Measurements from ENCODE around the gene MRPL18. TPM values are rescaled to one million over a fixed set of nuclear protein-coding genes. Genes with fewer than 3 reads are reported as not detected.

The MRPL18 gene
- total and polyA plus RNA-seq, 2 donors (not counting 1 experiment from before 2014, with no cell fraction given), result 80.4 to 87.1 TPM

DNA sequence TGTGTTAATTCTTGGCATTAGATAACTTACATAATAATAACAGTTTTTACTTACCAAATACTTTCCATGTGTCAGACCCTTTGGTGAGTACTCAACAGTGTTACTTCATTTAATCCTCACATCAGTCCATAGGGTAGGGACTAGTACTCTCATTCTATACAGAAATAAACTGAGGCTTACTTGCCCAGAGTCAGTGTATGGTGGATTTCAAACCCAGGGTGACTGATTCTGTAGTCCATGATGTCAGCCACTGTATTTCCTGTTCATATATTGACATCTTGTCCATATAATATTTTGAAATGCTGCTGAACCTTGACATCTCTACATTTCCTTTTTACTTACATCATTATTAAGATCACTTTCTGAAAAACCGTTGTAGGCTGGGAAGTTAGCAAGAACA, 7.3 kb downstream of the MRPL18 start:
- Histone ChIP-seq H3K79me2 (ENCODE audit: control insufficient read depth, insufficient read depth, low read length) (peaks cover 9% of the 10 kb centered on the region), H3K4me1 (ENCODE audit: control insufficient read depth, extremely low read depth, insufficient read depth, low read length) (no peaks in the 10 kb centered on the region), H3K36me3 (ENCODE audit: control insufficient read depth, insufficient read depth, low read length) (no peaks in the 10 kb centered on the region), H4K20me1 (ENCODE audit: control insufficient read depth, extremely low read depth, insufficient read depth, low read length) (no peaks in the 10 kb centered on the region), H3K4me2 (ENCODE audit: extremely low read depth, insufficient read depth, low read length) (no peak overlapping the region), H3K9ac (ENCODE audit: insufficient read depth, low read length) (no peak overlapping the region), H3K4me3 (replicated peaks in 1 of 4; ENCODE audit: control extremely low read depth in 1 of 4, insufficient read depth in 1 of 4, low read depth in 3 of 4, low read length in 4 of 4) (no peak overlapping the region), H3K27me3 (ENCODE audit: control insufficient read depth, insufficient read depth, low read length) (no peaks in the 10 kb centered on the region), H3K27ac (ENCODE audit: insufficient read depth, low read length) (no peak overlapping the region), H3K9me3 (ENCODE audit: control insufficient read depth, insufficient read depth, low read depth, low read length) (no peaks in the 10 kb centered on the region), H2AFZ (ENCODE audit: low read length) (no peak overlapping the region)
- TF ChIP-seq, protein P1, sequence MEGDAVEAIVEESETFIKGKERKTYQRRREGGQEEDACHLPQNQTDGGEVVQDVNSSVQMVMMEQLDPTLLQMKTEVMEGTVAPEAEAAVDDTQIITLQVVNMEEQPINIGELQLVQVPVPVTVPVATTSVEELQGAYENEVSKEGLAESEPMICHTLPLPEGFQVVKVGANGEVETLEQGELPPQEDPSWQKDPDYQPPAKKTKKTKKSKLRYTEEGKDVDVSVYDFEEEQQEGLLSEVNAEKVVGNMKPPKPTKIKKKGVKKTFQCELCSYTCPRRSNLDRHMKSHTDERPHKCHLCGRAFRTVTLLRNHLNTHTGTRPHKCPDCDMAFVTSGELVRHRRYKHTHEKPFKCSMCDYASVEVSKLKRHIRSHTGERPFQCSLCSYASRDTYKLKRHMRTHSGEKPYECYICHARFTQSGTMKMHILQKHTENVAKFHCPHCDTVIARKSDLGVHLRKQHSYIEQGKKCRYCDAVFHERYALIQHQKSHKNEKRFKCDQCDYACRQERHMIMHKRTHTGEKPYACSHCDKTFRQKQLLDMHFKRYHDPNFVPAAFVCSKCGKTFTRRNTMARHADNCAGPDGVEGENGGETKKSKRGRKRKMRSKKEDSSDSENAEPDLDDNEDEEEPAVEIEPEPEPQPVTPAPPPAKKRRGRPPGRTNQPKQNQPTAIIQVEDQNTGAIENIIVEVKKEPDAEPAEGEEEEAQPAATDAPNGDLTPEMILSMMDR (conservative IDR thresholded peaks at IDR 0.05 in 1 of 2, IDR thresholded peaks at IDR 0.05 in 1 of 2; ENCODE audit: low read depth in 1 of 2, low read length in 2 of 2), result no peak
- no peak for TF ChIP-seq EZH2 (IDR thresholded peaks at IDR 0.05; ENCODE audit: low read length, missing control alignments)
- no peak for DNase-seq (ENCODE audit: low read depth in 2 of 2)

DNA sequence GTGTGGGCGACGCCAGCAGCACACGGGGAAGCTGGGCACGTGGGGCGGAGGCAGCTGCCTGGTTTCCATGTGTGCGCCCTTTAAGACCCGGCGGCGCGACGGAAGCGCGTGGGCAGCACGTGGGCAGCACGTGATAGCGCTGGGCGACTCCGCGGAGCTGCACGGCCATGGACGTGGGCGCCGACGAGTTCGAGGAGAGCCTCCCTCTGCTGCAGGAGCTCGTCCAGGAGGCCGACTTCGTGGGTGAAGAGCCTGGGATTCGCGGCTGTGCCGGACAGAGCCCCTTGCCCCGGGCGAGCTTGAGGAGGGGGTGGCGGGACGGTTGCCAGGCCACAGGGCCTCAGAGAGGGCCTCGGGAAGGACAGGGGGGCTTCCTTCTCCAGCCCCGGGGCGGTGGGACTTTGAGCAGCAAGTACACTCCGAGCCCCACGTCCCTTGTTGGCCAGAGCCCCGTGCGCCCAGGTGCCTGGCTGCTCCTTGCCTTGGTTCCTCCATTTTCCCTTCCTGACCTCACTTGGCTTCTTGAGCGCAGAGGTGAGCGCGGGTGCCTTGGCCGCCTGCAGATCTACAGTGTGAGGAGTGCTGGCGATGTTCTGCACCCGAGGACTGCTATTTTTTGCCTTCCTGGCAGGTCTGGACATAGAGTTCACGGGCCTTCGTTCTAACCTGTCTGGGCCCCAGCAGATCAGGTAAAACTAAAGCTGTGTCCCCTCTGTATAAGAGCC, 10.0 kb downstream of the MRPL18 start, which contains the start of gene PNLDC1:
PNLDC1 (plus strand) TSS at position 136 of the 725 bp plus-strand sequence; CDS start at position 168, 32 bp downstream.
- H3K27me3 ChIP-seq (ENCODE audit: control insufficient read depth, insufficient read depth, low read length), result no peaks in the 10 kb centered on the region
- no peak within 1 kb of the TSS for H3K9ac ChIP-seq (ENCODE audit: insufficient read depth, low read length)
- H3K4me3 ChIP-seq (replicated peaks in 1 of 4; ENCODE audit: control extremely low read depth in 1 of 4, insufficient read depth in 1 of 4, low read depth in 3 of 4, low read length in 4 of 4), result no peak within 1 kb of the TSS
- no peaks in the 10 kb centered on the region for H3K79me2 ChIP-seq (ENCODE audit: control insufficient read depth, insufficient read depth, low read length)
- no peak within 1 kb of the TSS for H3K4me2 ChIP-seq (ENCODE audit: extremely low read depth, insufficient read depth, low read length)
- no peaks in the 10 kb centered on the region for H4K20me1 ChIP-seq (ENCODE audit: control insufficient read depth, extremely low read depth, insufficient read depth, low read length)
- H3K4me1 ChIP-seq (ENCODE audit: control insufficient read depth, extremely low read depth, insufficient read depth, low read length), result no peaks in the 10 kb centered on the region
- no peaks in the 10 kb centered on the region for H3K9me3 ChIP-seq (ENCODE audit: control insufficient read depth, insufficient read depth, low read depth, low read length)
- no peak for DNase-seq (ENCODE audit: low read depth in 2 of 2)
- H2AFZ ChIP-seq (ENCODE audit: low read length), result no peak within 1 kb of the TSS
- TF ChIP-seq EZH2 (IDR thresholded peaks at IDR 0.05; ENCODE audit: low read length, missing control alignments), result no peak
- TF ChIP-seq, protein P1 (conservative IDR thresholded peaks at IDR 0.05 in 1 of 2, IDR thresholded peaks at IDR 0.05 in 1 of 2; ENCODE audit: low read depth in 1 of 2, low read length in 2 of 2), result no peak
- no peak within 1 kb of the TSS for H3K27ac ChIP-seq (ENCODE audit: insufficient read depth, low read length)
- H3K36me3 ChIP-seq (ENCODE audit: control insufficient read depth, insufficient read depth, low read length), result no peaks in the 10 kb centered on the region

- DNase-seq (ENCODE audit: low read depth in 2 of 2), result peak in 1 of 2 donors; percentile 69
- H3K27me3 ChIP-seq (ENCODE audit: control insufficient read depth, insufficient read depth, low read length), result no peaks in the 10 kb centered on the region
These were observed 11.7 kb downstream of the MRPL18 start for GRCh38 chr6:159801935-159802334.

More at GRCh38 chr6:159801935-159802334, 11.7 kb downstream of the MRPL18 start:
- no peak overlapping the region for H3K9ac ChIP-seq (ENCODE audit: insufficient read depth, low read length)
- no peaks in the 10 kb centered on the region for H4K20me1 ChIP-seq (ENCODE audit: control insufficient read depth, extremely low read depth, insufficient read depth, low read length)
- no peaks in the 10 kb centered on the region for H3K4me1 ChIP-seq (ENCODE audit: control insufficient read depth, extremely low read depth, insufficient read depth, low read length)
- no peaks in the 10 kb centered on the region for H3K36me3 ChIP-seq (ENCODE audit: control insufficient read depth, insufficient read depth, low read length)
- H3K79me2 ChIP-seq (ENCODE audit: control insufficient read depth, insufficient read depth, low read length), result no peaks in the 10 kb centered on the region
- TF ChIP-seq, protein P1 (conservative IDR thresholded peaks at IDR 0.05 in 1 of 2, IDR thresholded peaks at IDR 0.05 in 1 of 2; ENCODE audit: low read depth in 1 of 2, low read length in 2 of 2), result no peak
- no peak for TF ChIP-seq EZH2 (IDR thresholded peaks at IDR 0.05; ENCODE audit: low read length, missing control alignments)
- H2AFZ ChIP-seq (ENCODE audit: low read length), result no peak overlapping the region
- H3K4me3 ChIP-seq (replicated peaks in 1 of 4; ENCODE audit: control extremely low read depth in 1 of 4, insufficient read depth in 1 of 4, low read depth in 3 of 4, low read length in 4 of 4), result no peak overlapping the region
- no peak overlapping the region for H3K27ac ChIP-seq (ENCODE audit: insufficient read depth, low read length)
- H3K9me3 ChIP-seq (ENCODE audit: control insufficient read depth, insufficient read depth, low read depth, low read length), result no peaks in the 10 kb centered on the region
- H3K4me2 ChIP-seq (ENCODE audit: extremely low read depth, insufficient read depth, low read length), result no peak overlapping the region

Data from fibroblast of lung (primary cell).